ENCODE measurements around the gene RPTOR.

RPTOR gene

DNA sequence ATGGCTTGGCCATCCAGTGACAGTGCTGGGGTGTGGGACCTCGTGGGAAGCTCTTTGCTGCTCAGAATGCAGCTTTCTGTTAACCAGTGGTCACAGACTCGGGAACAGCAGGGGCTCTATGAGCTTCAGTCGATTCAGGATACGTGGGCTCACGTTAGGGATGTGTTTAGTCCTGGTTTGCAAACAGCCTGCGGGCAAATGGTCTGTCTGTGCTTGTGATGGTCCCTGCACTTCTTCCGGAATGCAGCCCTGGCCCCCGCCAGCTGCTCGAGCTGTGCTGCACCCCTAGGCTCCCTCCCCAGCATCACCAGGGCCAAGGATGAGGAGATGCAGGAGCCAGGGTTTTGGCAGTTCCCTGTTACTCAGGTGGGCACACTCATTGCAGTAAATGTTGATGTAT is 274.2 kb downstream of the RPTOR start:
- DNase-seq (ENCODE audit: low read depth) = no peak

- no peak for DNase-seq (ENCODE audit: low read depth)
Measured at GRCh38 chr17:80819422-80820164, 275.0 kb downstream of the RPTOR start.

DNA sequence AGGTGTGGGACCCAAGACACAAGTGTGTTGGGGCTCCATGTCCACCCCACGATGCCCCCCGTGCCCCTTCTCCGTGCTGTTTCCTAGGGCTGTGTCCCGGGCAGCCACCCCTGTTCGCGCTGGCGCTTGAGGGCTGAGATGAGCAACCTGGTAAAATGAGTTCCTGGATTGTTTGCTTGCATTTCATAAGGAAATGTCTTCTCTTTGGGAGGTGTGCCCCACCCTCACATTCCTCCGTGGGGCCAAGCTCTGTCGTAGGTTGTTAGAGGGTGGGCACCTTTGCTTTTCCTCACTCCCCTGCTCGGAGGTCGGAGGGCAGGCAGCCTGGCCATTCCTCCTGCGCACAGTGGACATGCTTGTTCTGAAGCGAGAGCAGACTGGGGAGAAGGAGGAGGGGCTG is 275.7 kb downstream of the RPTOR start:
- DNase-seq (ENCODE audit: low read depth) = no peak

DNA sequence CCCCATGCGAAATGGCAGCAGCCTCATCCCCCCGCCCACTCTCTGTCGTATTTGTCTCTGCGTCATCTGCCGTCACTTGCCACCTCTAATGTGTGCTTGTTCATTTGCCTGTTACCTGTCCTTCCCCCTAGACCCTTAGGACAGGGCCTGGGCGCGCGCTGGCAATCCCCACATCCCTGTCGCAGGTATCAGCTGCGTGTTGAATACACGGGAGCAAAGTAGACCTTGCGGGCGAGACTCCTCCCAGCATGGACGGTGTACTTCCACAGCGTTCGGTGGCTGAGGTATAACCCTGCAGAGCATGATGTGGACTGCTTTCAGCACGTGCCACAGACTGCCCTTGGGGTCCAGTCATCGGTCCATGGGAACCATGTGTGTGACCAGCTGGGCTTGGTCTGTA is 276.9 kb downstream of the RPTOR start:
- no peak for DNase-seq (ENCODE audit: low read depth)

DNA sequence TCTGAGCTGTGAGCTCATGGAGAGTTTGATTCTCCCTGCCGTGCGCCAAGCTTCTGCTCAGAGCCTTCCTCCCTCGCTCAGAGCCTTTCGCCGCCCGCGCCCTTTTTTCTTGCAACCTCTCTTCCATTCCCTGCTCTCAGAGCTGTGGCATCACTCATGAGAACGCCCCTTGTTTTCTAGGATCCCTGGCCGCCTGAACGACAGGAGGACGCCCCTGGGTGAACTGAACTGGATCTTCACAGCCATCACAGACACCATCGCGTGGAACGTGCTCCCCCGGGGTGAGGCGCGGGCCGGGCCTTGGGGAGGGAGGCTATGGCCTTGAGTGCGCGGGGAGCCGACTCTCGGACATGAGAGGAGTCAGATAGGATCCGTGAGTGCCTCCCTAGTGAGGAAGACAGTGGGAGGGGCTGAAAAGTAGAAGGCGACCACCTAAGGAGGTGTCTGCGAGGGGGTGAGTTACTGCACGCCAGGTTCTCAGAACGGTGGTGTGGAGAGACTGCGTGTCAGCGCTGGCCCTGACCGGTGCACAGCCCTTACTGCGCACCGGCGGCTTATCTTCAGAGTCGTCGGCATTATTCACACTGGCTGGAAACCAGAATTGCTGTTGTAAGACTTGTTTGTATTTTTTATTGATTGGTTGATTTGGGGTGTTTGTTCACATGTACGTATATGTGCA is 277.5 kb downstream of the RPTOR start:
- DNase-seq (ENCODE audit: low read depth) = no peak

DNA sequence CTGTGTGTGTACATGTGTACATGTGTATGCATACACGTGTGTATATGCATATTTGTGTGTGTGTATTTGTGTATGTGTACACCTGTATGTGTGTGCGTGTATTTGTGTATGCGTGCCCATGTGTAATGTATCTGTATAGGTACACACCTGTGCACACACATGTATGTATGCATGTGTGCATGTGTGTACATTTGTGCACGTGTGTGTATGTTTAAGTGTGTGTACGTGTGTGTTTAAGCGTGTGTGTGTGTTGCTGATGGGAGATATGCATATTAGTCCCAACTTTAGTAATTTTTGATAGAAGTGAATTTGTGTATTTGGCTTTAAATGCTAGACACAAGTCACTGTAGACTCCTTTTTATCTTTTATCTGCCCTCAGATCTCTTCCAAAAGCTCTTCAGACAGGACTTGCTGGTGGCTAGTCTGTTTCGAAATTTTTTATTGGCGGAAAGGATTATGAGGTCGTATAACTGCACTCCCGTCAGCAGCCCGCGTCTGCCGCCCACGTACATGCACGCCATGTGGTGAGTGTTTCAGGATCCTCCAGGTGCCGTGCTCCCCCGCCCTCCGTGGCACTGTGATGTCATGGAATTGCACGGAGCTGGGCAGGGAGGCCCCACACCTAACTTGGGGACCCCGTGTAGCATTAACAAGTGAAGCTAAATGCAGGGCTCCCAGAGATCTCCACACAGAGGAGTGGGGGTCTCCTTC is 278.2 kb downstream of the RPTOR start:
- no peak for DNase-seq (ENCODE audit: low read depth)

DNA sequence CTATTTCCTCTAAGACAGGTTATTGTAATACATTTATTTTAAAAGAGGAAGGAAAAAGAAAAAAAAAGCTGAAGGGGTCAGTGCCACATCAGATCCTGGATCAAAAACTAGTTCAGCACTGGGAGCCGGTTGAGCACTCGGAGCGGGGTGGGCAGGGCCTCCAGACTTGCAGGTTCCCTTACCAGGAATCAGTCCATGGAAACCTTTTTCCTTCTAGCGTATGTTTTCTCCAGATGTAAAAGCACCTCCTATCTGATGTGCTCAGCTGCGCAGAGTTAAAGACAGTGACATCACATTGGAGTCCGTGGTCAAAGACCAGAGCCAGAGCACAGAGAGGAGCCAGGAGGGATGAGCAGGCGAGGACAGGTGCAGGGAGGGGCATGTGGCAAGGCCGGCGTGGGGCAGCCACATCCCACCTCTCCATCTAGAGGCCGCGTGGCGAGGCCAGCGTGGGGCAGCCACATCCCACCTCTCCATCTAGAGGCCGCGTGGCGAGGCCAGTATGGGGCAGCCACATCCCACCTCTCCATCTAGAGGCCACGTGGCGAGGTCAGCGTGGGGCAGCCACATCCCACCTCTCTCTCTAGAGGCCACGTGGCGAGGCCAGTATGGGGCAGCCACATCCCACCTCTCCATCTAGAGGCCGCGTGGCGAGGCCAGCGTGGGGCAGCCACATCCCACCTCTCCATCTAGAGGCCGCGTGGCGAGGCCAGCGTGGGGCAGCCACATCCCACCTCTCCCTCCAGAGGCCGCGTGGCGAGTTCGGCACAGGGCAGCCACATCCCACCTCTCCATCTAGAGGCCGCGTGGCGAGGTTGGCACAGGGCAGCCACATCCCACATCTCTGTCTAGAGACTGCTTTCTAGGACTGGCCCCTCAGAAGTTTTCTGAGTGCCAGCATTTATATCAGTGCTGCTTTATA is 280.2 kb downstream of the RPTOR start:
- DNase-seq (ENCODE audit: low read depth) = no peak

DNA sequence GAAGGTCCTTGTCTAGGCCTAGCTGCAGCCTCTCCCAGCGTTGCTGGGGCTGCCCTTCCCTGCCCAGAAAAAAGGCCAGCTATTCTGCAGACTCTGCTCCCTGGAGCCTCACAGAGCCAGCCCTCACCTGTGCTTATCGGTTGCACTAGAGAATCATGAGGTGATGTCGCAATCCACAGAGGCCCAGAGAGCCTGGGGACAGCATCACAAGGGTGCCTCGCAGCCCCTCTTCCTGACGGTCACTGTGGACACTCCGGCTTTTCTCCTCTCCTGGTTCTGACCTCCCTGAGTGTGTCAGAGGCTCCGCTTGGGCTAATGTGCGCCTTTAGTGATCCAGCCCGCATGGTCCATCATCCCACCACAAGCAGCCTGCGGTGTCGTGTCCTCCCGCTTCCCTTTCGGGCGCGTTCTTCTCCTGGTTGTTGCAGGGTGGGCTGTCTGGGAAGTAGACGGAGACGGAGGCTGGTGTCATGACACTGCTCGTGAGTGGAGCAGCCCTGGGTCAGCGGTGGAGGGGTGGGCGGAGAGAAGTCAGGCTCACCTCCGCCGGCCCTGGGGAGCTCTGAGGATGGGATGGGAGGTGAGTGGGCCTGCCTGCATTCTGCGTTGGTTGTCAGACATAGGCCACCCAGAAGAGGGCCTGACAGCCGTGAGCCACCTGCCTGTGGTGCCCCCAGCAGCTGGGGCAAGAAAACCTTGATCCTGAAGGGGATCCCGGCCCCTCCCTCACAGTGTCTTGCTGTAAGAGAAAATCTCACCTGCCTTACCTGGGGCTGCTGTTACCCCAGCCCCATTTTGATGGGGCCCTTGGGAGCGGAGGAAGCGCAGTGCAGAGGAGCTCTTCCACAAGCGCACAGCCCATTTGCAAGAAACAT is 281.1 kb downstream of the RPTOR start:
- no peak for DNase-seq (ENCODE audit: low read depth)

GRCh38 chr17:80826346-80826954 is 281.8 kb downstream of the RPTOR start:
- no peak for DNase-seq (ENCODE audit: low read depth)

DNA sequence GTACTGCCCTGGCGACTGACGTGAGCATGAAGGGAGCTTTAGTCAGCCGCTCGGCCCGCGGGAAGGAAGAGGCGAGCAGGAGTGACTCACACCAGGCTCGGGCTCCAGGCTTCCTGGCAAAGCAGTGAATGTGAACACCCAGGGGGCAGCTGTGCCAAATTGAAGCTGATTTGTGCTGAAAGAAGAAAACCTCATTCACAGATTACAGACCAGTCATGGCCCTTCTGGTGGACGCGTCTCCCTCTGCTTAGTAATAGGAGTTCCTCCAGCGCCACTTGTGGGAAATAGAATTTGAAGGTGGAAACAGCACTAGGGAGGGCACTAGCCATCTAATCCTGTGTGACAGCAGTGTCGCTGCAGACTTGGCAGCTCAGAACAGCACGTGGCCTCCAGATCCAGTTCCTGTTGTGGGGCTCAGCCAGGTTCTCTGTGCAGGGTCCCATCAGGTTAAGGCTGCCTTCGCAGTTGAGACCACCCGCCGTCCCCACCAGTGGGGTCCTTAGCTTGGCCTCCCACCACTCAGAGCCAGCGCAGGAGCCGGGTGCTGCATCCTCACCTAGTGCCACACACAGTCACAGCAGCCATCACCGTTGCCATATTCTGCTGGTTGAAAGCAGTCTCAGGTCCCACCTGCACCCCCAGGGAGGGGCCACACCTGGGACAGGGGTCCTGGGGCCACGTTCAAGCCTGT is 282.5 kb downstream of the RPTOR start:
- DNase-seq (ENCODE audit: low read depth) = no peak

DNA sequence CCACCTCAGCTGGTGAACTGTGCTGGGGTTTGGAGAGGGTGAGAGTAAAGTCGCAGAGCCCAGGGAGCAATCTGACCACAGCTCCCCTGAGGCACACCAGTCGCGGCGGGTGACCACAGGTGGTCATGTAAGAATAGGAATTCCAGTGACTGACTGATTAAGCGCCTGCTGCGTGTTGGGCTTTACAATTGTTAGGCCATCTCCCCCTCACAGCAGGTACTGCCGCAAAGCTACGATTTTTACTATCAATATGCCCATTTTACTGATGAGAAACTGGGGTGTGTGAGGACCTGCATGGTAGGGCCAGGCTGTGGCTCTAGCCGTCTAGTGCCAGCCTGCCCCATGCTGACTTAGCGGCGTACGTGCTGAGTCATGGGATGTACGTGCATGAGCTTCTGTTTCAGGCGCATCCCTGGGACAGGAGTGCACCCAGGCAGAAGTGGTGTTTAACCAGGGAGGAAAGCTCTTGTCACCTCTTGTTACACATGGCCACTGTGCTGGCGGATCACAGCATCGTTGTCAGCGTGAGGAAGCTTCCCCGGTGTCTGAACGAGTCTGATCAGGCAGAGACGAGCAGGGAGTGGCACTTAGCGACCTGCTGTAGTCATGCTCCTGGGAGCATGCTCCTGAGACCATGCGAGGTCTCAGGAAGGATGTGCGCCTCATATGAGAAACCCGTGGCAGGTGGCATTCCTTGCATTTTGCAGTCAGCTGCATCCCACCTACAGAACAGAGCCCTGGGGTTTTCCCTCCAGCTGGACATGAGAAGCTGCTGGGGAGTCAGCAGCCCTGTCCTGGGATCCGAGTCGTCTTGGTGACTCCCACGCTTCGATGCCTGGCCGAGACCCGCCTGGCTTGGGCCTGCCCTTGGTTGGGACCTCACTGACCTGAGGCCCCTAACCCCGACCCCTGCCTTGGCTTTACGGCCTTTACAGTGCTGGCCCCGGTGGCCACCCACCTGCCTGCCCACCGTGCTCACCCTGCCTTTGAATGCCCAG is 283.3 kb downstream of the RPTOR start:
- DNase-seq (ENCODE audit: low read depth) = no peak

DNA sequence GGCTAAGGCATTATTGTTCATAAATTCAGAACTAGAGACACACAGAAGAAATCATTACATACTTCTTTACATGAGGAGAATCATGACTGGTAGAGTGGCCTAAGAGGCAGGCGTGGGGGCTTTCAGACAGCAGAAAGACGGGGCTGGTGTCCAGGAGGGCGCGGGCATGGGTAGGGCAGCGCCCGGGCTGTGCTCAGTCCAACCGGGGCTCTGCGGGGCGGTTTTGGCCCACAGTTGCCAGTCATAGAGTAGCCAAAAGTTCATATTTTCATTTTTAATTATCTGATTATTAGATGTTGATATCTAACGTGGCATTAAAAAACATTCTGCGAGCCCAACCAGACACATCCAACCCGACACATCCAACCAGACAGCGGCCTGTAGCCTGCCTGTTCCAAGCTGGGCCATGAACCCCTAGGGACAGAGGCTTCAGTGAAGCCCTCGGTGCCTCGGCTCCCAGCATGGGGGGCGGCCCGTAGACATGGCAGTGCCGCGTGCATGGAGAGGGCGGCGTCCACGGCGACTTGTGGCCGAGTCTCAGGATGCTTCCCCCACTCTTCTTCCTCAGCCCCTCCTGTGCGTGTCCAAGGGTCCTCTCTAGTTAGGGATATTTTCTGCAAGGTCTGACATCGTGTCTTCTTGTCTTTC is 284.7 kb downstream of the RPTOR start:
- no peak for DNase-seq (ENCODE audit: low read depth)

GRCh38 chr17:80830020-80830780 is 285.6 kb downstream of the RPTOR start:
- DNase-seq (ENCODE audit: low read depth) = no peak

GRCh38 chr17:80831491-80831890 is 286.9 kb downstream of the RPTOR start:
- no peak for DNase-seq (ENCODE audit: low read depth)

GRCh38 chr17:80832266-80832676 is 287.6 kb downstream of the RPTOR start:
- DNase-seq (ENCODE audit: low read depth) = no peak

DNA sequence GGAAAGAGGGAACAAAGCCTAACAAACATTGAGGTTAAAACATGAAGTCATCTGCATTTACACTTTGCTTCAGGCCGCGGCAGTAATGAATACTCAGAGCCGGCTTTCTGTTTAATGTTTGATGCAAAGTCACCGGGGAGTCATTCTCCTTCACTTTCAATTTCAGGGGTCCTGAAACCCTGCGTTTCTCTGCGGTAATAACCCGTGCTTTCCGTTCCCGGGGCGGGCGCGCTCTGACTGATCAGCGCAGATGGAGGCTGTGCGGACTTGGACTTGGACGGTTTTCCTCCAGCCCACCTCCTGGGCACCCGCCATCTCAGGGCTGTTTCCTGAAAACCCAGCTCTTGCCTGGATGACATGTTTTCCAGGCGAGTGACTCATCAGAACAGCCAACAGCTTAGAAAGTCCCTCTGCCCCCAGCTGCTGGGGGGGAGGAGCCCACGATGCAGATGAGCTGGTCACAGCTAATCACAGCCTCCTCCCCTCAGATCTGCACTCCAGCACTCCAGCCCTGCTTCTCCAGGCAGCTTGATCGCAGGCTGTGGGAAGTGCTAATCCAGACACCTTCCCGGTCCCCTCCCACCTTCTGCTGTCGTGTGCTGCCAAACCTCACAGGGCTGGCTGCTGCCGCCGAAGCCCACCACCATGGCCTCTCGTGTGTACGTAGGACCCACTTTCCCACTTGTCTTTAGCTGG is 288.4 kb downstream of the RPTOR start:
- DNase-seq (ENCODE audit: low read depth) = peak; percentile 61

All from stimulated activated CD8-positive, alpha-beta memory T cell treated with anti-CD3 and anti-CD28 coated beads, Interleukin-12 subunit alpha, Interleukin-12 subunit beta, amount 100 ng/mL, for 1 hour (primary cell).